Transverse colon (tissue), 4 donors: ENCODE data around the gene EPHA1. TPM values are rescaled to one million over a fixed set of nuclear protein-coding genes. Genes with fewer than 3 reads are reported as not detected.

ENCODE experiments used
- DNase-seq: peaks from one replicate; pipeline ENCODE4 v3.0.0-alpha.2; 2019
- H3K27ac ChIP-seq, 4 donors: fragments of 200-600 bp; sonication (generic); 2 replicates each; pipeline ENCODE4 v1.5.1; 2016 to 2018; ENCODE audit warnings: inconsistent platforms in 4 of 4
- H3K27me3 ChIP-seq: fragments of 200-600 bp; sonication (generic); 2 replicates; pipeline ENCODE4 v1.5.1; 2017; ENCODE audit warnings: inconsistent platforms
- H3K36me3 ChIP-seq, 4 donors: fragments of 200-600 bp; sonication (generic); 2 replicates each; pipeline ENCODE4 v1.5.1; 2017 to 2019; ENCODE audit warnings: inconsistent platforms in 4 of 4
- H3K4me1 ChIP-seq, 4 donors: fragments of 200-600 bp; sonication (generic); 2 replicates each; pipeline ENCODE4 v1.5.1; 2017 to 2020; ENCODE audit warnings: inconsistent platforms in 4 of 4
- H3K4me3 ChIP-seq, 4 donors: fragments of 200-600 bp; sonication (generic); 1 replicate in 1 of 4; 2 replicates in 3 of 4; pipeline versions ENCODE4 v1.5.1 to v1.6.1; 2017 to 2019; ENCODE audit warnings: inconsistent platforms in 4 of 4
- H3K9me3 ChIP-seq, 2 donors: fragments of 200-600 bp; sonication (generic); 2 replicates each; pipeline ENCODE4 v1.5.1; 2017 to 2019; ENCODE audit warnings: inconsistent platforms in 2 of 2
- CTCF ChIP-seq, 5 experiments: fragments of 200-600 bp in 3 of 5; fragments of 450-650 bp in 2 of 5; sonication (generic) in 3 of 5; IDR thresholded peaks; 1 replicate in 2 of 5; 2 replicates in 3 of 5; pipeline ENCODE4 v1.5.1; 2016 to 2017; ENCODE audit warnings: antibody characterized with exemption in 5 of 5, inconsistent platforms in 3 of 5, mild to moderate bottlenecking in 2 of 5, moderate library complexity in 1 of 5
- EP300 ChIP-seq: sonication (generic); formaldehyde crosslinking; IDR thresholded peaks from one replicate; pipeline ENCODE4 v1.6.1; 2017; ENCODE audit warnings: antibody characterized with exemption, low read depth
- POLR2A ChIP-seq: fragments of 450-650 bp; IDR thresholded peaks from one replicate; pipeline ENCODE4 v1.6.1; 2016; ENCODE audit warnings: antibody characterized with exemption, mild to moderate bottlenecking, moderate library complexity
- POLR2AphosphoS5 ChIP-seq, 3 donors: sonication (generic); formaldehyde crosslinking; IDR thresholded peaks; one replicate each; pipeline ENCODE4 v1.6.1; 2016; ENCODE audit warnings: antibody characterized with exemption in 3 of 3
- WGBS, 2 donors: methylation state at CpG; one replicate each; pipeline ENCODE4 v1.1.5; 2018; ENCODE audit warnings: low coverage in 1 of 2; 5-methylcytosine and 5-hydroxymethylcytosine counted together
- in situ Hi-C, 4 donors: fragments of 200-750 bp; cut with MboI; loops; one replicate each; pipeline versions ENCODE4 v1.15.0 to v1.15.1; 2017; ENCODE audit warnings: low sequenced_read_pairs in 3 of 4, low pct_ligation_motif_present in 1 of 4, low pct_unique_long_range_greater_than_20kb in 1 of 4
- intact Hi-C: fragments of 100-400 bp; cut with DNase I; formaldehyde crosslinking; loops from one replicate; pipeline ENCODE4 v1.15.1; 2023; ENCODE audit warnings: low total_unique reads
- total RNA-seq, 4 donors: library from RNA; depleted of rRNA; stranded (reverse); fragments of >200 nt; gene quantifications; one replicate each; pipeline ENCODE4 v1.1.0, GENCODE V29; 2016

The EPHA1 gene
- total RNA-seq, 4 donors from 2014 or later, result 21.1 to 29.9 (median 24.8) TPM

DNA sequence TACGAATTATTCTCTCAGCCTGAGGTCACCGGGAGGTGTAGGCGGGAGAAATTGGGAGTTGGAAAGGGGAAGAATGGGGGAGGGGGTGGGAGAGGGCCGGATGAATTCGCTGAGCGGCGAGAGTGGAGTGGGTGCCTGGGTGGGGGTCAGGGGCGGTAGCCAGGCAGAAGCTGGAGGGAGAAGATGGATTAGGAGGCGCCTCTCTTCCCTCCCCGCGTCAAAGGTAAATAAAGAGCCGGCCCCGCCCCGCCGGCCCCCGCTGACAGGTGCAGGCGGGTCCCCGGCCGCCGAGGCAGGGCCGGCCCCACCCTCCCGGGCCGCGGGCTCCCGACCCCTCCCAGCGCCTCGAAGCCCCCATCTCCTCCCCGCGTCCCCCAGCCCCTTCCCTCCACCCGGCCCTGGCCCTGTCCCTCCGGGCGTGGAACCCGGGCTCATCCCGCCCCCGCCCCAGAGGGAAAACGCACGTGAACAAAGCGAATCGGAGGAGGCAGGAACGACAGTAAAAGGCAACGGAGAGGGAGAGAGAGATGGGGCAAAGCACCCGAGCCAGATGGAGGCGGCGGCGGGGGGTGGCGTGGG, 47.0 kb downstream of the EPHA1 start:
- peak overlapping the region in 1 of 4 donors; percentile 28 for H3K27ac ChIP-seq
- intact Hi-C loops, result no loop called here
- DNase-seq, result no peak

DNA sequence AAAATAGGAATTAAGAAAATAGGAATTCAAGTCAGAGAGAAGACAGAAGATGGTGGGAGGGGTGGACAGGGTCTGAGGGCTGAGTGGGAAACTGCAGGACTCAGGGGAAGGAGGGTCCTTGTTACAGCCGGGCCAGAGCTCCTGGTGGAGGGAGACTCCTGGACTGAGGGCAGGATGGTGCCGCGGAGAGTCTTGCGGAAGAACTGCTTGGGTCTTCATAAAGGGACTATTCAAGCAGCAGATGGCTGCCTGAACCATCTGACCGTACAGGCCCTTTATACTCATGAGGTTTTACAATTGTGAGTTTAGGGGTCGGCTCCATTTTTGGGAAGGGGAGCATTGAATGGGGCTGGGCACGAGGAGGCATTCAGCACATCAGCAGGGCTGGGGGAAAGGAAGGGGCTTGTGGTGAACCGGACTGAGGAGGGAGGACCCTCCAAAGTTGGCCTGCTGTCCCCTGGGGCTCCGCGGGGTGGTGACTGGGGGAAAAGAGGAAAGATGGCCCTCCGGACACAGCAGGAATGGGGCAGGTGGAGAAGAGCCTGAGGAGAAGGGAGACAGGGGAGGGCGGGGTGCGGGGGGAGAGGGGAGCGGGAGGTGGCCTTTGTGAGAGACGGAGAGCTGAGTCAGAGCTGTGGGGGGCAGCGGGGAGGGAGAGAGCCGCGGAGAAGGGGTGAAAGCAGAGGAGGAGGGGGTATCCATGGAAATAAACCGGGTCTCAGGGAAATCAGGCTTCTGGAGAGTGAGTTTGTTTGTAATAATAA, 47.7 kb downstream of the EPHA1 start:
- intact Hi-C loops (no loop called here), in situ Hi-C loops (no loop called here)
- 47 to 68% methylated on average over 7 to 19 of the region's 19 CpGs for WGBS, 2 donors
- Histone ChIP-seq H3K4me3 (peak overlapping the region in 1 of 4 donors; percentile 83), H3K4me1 (peaks cover 0 to 18% (median 16%) of the 10 kb centered on the region in 4 donors), H3K36me3 (no peaks in the 10 kb centered on the region), H3K27ac (no peak overlapping the region), H3K9me3 (no peaks in the 10 kb centered on the region), H3K27me3 (peaks cover 45% of the 10 kb centered on the region)
- DNase-seq, result no peak
- no peak for TF ChIP-seq POLR2AphosphoS5 (IDR thresholded peaks at IDR 0.05)

More for the DNA sequence above, 47.0 kb downstream of the EPHA1 start:
- peaks cover 0 to 18% (median 16%) of the 10 kb centered on the region in 4 donors for H3K4me1 ChIP-seq
- 2 to 4% methylated on average over 5 to 45 of the region's 46 CpGs for WGBS, 2 donors
- H3K27me3 ChIP-seq, result peaks cover 45% of the 10 kb centered on the region
- TF ChIP-seq CTCF (IDR thresholded peaks at IDR 0.05) (no peak), POLR2AphosphoS5 (IDR thresholded peaks at IDR 0.05) (no peak), EP300 (no peak), POLR2A (no peak)
- no peaks in the 10 kb centered on the region for H3K9me3 ChIP-seq
- no peaks in the 10 kb centered on the region for H3K36me3 ChIP-seq
- in situ Hi-C loops, result no loop called here
- peak overlapping the region; percentile 34 to 83 (median 61) for H3K4me3 ChIP-seq

DNA sequence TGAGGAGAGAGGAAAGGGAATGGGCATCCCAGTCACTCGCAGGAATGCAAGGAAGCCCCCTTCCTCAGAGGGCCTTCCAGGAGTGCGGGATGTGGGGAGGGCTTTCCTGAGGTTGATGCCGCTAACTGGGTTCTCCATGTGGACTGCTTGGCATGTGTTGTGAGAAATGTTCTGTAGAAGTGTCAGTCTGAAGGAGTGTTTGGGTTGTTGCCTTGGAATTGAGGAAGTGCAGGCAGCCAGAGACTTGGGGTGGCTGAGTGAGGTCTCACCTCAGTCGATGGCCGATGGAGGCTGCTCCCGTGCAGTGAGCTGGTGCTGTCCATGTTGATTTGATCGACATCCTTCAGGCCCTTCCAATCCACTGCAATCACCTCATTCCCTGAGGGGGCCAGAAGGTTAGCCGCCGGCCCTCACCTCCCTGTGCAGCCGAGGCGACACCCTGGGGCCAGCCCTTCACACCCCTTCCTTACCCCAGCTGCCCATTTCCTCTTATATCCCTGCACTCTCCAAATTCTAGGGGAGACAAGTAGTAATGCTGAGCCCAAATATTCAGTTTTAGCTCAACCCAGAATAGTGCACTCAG, 48.8 kb downstream of the EPHA1 start:
- no peak for DNase-seq
- H3K4me1 ChIP-seq, result peaks cover 0 to 18% (median 16%) of the 10 kb centered on the region in 4 donors
- H3K27ac ChIP-seq, result no peak overlapping the region
- intact Hi-C loops, result no loop called here
- H3K36me3 ChIP-seq, result no peaks in the 10 kb centered on the region
- in situ Hi-C loops, result no loop called here
- 89% methylated on average over 11 of the region's 11 CpGs; no CpG with 5 or more reads in 1 of the 2 donors for WGBS, 2 donors
- H3K9me3 ChIP-seq, result no peaks in the 10 kb centered on the region
- H3K27me3 ChIP-seq, result peaks cover 43% of the 10 kb centered on the region
- no peak overlapping the region for H3K4me3 ChIP-seq
- TF ChIP-seq CTCF (IDR thresholded peaks at IDR 0.05) (no peak), POLR2A (no peak), POLR2AphosphoS5 (IDR thresholded peaks at IDR 0.05) (no peak), EP300 (no peak)

- 74 to 93% methylated on average over 6 to 12 of the region's 12 CpGs for WGBS, 2 donors
- intact Hi-C loops (loop anchor here (1.0 kb wide), 1 partner anchor 48 kb away; no protein-coding TSS in a partner anchor), in situ Hi-C loops (no loop called here)
- Histone ChIP-seq H3K36me3 (no peaks in the 10 kb centered on the region), H3K27me3 (peaks cover 33% of the 10 kb centered on the region), H3K4me1 (peaks cover 0 to 18% (median 16%) of the 10 kb centered on the region in 4 donors), H3K9me3 (no peaks in the 10 kb centered on the region), H3K4me3 (no peak overlapping the region), H3K27ac (no peak overlapping the region)
- no peak for DNase-seq
- no peak for TF ChIP-seq CTCF (IDR thresholded peaks at IDR 0.05)
- TF ChIP-seq EP300, result no peak
- no peak for TF ChIP-seq POLR2A
- no peak for TF ChIP-seq POLR2AphosphoS5 (IDR thresholded peaks at IDR 0.05)
Measured at GRCh38 chr7:143358626-143359025, 50.0 kb downstream of the EPHA1 start.
